H1 (cell line): ENCODE data around the gene LRBA. TPM values are rescaled to one million over a fixed set of nuclear protein-coding genes. Genes with fewer than 3 reads are reported as not detected.

Experiments
- CTCF ChIA-PET: fragments of 300-600 bp; sonication (Branson Sonifier 250); formaldehyde crosslinking; loops from one replicate; lab custom pipeline; 2021; ENCODE audit not compliant: partially characterized antibody; lab: Charles Lee
- POLR2A ChIA-PET: fragments of 300-600 bp; sonication (Branson Sonifier 250); formaldehyde crosslinking; loops from one replicate; lab custom pipeline; 2021; ENCODE audit warnings: inconsistent platforms; ENCODE audit not compliant: partially characterized antibody; lab: Charles Lee
- DNase-seq, 2 experiments: peaks; one replicate each; pipeline versions ENCODE4 v3.0.0 to v3.0.0-alpha.2; 2010 to 2022; ENCODE audit warnings: low spot score in 2 of 2, low read depth in 1 of 2, mixed read lengths in 1 of 2
- FAIRE-seq: peaks from 2 replicates; lab custom pipeline; 2011; peaks lifted over from hg19 to GRCh38; lab: Jason Lieb, UNC
- H2AFZ ChIP-seq: 2 replicates; pipeline ENCODE4 v1.8.1; 2012; ENCODE audit warnings: low read length, inconsistent platforms
- H2AK5ac ChIP-seq: 2 replicates; pipeline ENCODE4 v1.6.1; 2013; ENCODE audit warnings: low read depth, low read length
- H2BK120ac ChIP-seq: replicated peaks from 2 replicates; pipeline ENCODE3; 2013; ENCODE audit warnings: low read depth, low read length, inconsistent platforms
- H2BK12ac ChIP-seq: 2 replicates; pipeline ENCODE4 v1.6.1; 2013; ENCODE audit warnings: low read depth, low read length
- H2BK15ac ChIP-seq: 2 replicates; pipeline ENCODE4 v1.6.1; 2013; ENCODE audit warnings: low read length
- H2BK20ac ChIP-seq: 2 replicates; pipeline ENCODE4 v1.6.1; 2013; ENCODE audit warnings: low read length
- H2BK5ac ChIP-seq: 2 replicates; pipeline ENCODE4 v1.6.1; 2013; ENCODE audit warnings: low read depth, low read length
- H3K14ac ChIP-seq: 2 replicates; pipeline ENCODE4 v1.6.1; 2013; ENCODE audit warnings: inconsistent platforms; ENCODE audit not compliant: insufficient read length
- H3K18ac ChIP-seq: 2 replicates; pipeline ENCODE4 v1.6.1; 2013; ENCODE audit warnings: low read length; ENCODE audit errors: extremely low read depth
- H3K23ac ChIP-seq: 2 replicates; pipeline ENCODE4 v1.6.1; 2013; ENCODE audit warnings: inconsistent platforms; ENCODE audit not compliant: insufficient read length
- H3K23me2 ChIP-seq: 2 replicates; pipeline ENCODE4 v1.6.1; 2013; ENCODE audit warnings: low read depth, low read length
- H3K27ac ChIP-seq: 2 replicates; pipeline ENCODE4 v1.6.1; 2011; ENCODE audit warnings: low read depth, low read length, inconsistent platforms
- H3K27me3 ChIP-seq, 4 experiments: replicated peaks in 1 of 4; 1 replicate in 1 of 4; 2 replicates in 3 of 4; pipeline versions ENCODE4 v1.6.1 to v1.8.1; 2011 to 2013; ENCODE audit warnings: low read length in 3 of 4, mild to moderate bottlenecking in 3 of 4, inconsistent platforms in 2 of 4, mixed read lengths in 2 of 4, moderate library complexity in 1 of 4; ENCODE audit not compliant: control insufficient read depth in 3 of 4, insufficient read depth in 3 of 4; ENCODE audit errors: extremely low read depth in 1 of 4
- H3K36me3 ChIP-seq, 4 experiments: 2 replicates each; pipeline versions ENCODE4 v1.6.1 to v1.8.1; 2011 to 2013; ENCODE audit warnings: mild to moderate bottlenecking in 4 of 4, low read length in 3 of 4, moderate library complexity in 2 of 4, control low read depth in 1 of 4, inconsistent platforms in 1 of 4; ENCODE audit not compliant: insufficient read depth in 4 of 4, control insufficient read depth in 2 of 4
- H3K4ac ChIP-seq: replicated peaks from 2 replicates; pipeline ENCODE3; 2013; ENCODE audit warnings: low read length, low read depth, mixed read lengths, inconsistent platforms; ENCODE audit not compliant: insufficient read length
- H3K4me1 ChIP-seq, 4 experiments: replicated peaks in 1 of 4; 1 replicate in 1 of 4; 2 replicates in 3 of 4; pipeline versions ENCODE4 v1.6.1 to v1.8.1; 2011 to 2013; ENCODE audit warnings: low read length in 3 of 4, inconsistent platforms in 2 of 4, mixed read lengths in 1 of 4; ENCODE audit not compliant: insufficient read depth in 4 of 4, control insufficient read depth in 3 of 4
- H3K4me2 ChIP-seq, 2 experiments: 2 replicates each; pipeline versions ENCODE4 v1.6.1 to v1.8.1; 2011 to 2013; ENCODE audit warnings: low read depth in 2 of 2, low read length in 2 of 2, control low read depth in 1 of 2, inconsistent platforms in 1 of 2, mild to moderate bottlenecking in 1 of 2; ENCODE audit not compliant: insufficient read depth in 1 of 2
- H3K4me3 ChIP-seq, 4 experiments: fragments of 200-600, 300-600 bp in 1 of 4; sonication (generic), shearing (Covaris generic), sonication (Bioruptor Twin) in 1 of 4; 2 replicates each; pipeline versions ENCODE4 v1.5.1 to v1.8.1; 2011 to 2016; ENCODE audit warnings: low read length in 4 of 4, low read depth in 3 of 4, control low read depth in 2 of 4, inconsistent platforms in 2 of 4, mild to moderate bottlenecking in 2 of 4, mixed read lengths in 1 of 4, moderate library complexity in 1 of 4; ENCODE audit not compliant: insufficient read depth in 2 of 4; ENCODE audit errors: extremely low read depth in 1 of 4
- H3K56ac ChIP-seq: replicated peaks from 2 replicates; pipeline ENCODE3; 2013; ENCODE audit warnings: low read depth, mild to moderate bottlenecking, mixed read lengths, low read length, inconsistent platforms; ENCODE audit not compliant: insufficient read length
- H3K79me1 ChIP-seq: 2 replicates; pipeline ENCODE4 v1.6.1; 2013; ENCODE audit warnings: low read depth, low read length, control low read depth
- H3K79me2 ChIP-seq, 2 experiments: 2 replicates each; pipeline versions ENCODE4 v1.6.1 to v1.8.1; 2012 to 2013; ENCODE audit warnings: low read length in 2 of 2, mild to moderate bottlenecking in 2 of 2, inconsistent platforms in 1 of 2; ENCODE audit not compliant: insufficient read depth in 2 of 2, control insufficient read depth in 1 of 2
- H3K9ac ChIP-seq, 4 experiments: replicated peaks in 1 of 4; 1 replicate in 1 of 4; 2 replicates in 3 of 4; pipeline versions ENCODE4 v1.6.1 to v1.8.1; 2011 to 2013; ENCODE audit warnings: low read depth in 3 of 4, low read length in 3 of 4, control low read depth in 2 of 4, mild to moderate bottlenecking in 2 of 4, moderate library complexity in 2 of 4, inconsistent platforms in 1 of 4; ENCODE audit errors: extremely low read depth in 1 of 4
- H3K9me3 ChIP-seq, 2 experiments: 2 replicates each; pipeline versions ENCODE4 v1.6.1 to v1.8.1; 2012 to 2013; ENCODE audit warnings: mild to moderate bottlenecking in 2 of 2, moderate library complexity in 2 of 2, control low read depth in 1 of 2, inconsistent platforms in 1 of 2, low read depth in 1 of 2, low read length in 1 of 2, mixed read lengths in 1 of 2; ENCODE audit not compliant: insufficient read depth in 2 of 2
- H4K20me1 ChIP-seq, 2 experiments: replicated peaks in 1 of 2; 2 replicates each; pipeline versions ENCODE3 to v1.8.1; 2011 to 2013; ENCODE audit warnings: inconsistent platforms in 2 of 2, low read length in 2 of 2, mild to moderate bottlenecking in 1 of 2; ENCODE audit not compliant: insufficient read depth in 2 of 2, control insufficient read depth in 1 of 2
- H4K5ac ChIP-seq: 2 replicates; pipeline ENCODE4 v1.6.1; 2013; ENCODE audit warnings: low read length, low read depth, mixed read lengths, inconsistent platforms; ENCODE audit not compliant: insufficient read length
- H4K8ac ChIP-seq: 2 replicates; pipeline ENCODE4 v1.8.0; 2013; ENCODE audit warnings: mild to moderate bottlenecking, moderate library complexity, low read length, inconsistent platforms; ENCODE audit not compliant: insufficient read depth; ENCODE audit errors: extremely low read depth
- H4K91ac ChIP-seq: replicated peaks from 2 replicates; pipeline ENCODE3; 2013; ENCODE audit warnings: low read length, mixed read lengths, inconsistent platforms; ENCODE audit not compliant: insufficient read length
- BACH1 ChIP-seq: IDR thresholded peaks from 2 replicates; pipeline ENCODE4 v1.6.1; 2012; ENCODE audit warnings: low read length, improper control_type of control experiment
- CEBPB ChIP-seq: IDR thresholded peaks from 2 replicates; pipeline ENCODE4 v1.6.1; 2012; ENCODE audit warnings: low read depth, low read length
- EGR1 ChIP-seq: IDR thresholded peaks from 2 replicates; pipeline ENCODE4 v1.6.1; 2011; ENCODE audit warnings: low read depth, low read length, borderline replicate concordance
- JUN ChIP-seq: IDR thresholded peaks from 2 replicates; pipeline ENCODE4 v1.6.1; 2011; ENCODE audit warnings: low read depth, mild to moderate bottlenecking, improper control_type of control experiment, low read length
- JUND ChIP-seq: IDR thresholded peaks from 2 replicates; pipeline ENCODE4 v1.6.1; 2011; ENCODE audit warnings: mild to moderate bottlenecking, improper control_type of control experiment, low read length
- KDM4A ChIP-seq: IDR thresholded peaks from one replicate; pipeline ENCODE4 v1.7.1; 2012; ENCODE audit warnings: low read depth, mild to moderate bottlenecking, moderate library complexity, low read length, inconsistent platforms; ENCODE audit not compliant: severe bottlenecking
- NRF1 ChIP-seq: IDR thresholded peaks from 2 replicates; pipeline ENCODE4 v1.6.1; 2011; ENCODE audit warnings: mild to moderate bottlenecking, low read depth, low read length, improper control_type of control experiment
- RAD21 ChIP-seq, 2 experiments: IDR thresholded peaks in 1 of 2; conservative IDR thresholded peaks in 1 of 2; 2 replicates each; pipeline ENCODE4 v1.6.1; 2011; ENCODE audit warnings: low read depth in 2 of 2, low read length in 2 of 2, improper control_type of control experiment in 1 of 2, inconsistent platforms in 1 of 2, mild to moderate bottlenecking in 1 of 2, moderate library complexity in 1 of 2
- SIRT6 ChIP-seq: IDR thresholded peaks from one replicate; pipeline ENCODE4 v1.7.1; 2012; ENCODE audit warnings: low read length, inconsistent platforms
- TAF1 ChIP-seq: IDR thresholded peaks from 2 replicates; pipeline ENCODE4 v1.6.1; 2011; ENCODE audit warnings: mild to moderate bottlenecking, low read depth, low read length
- TCF12 ChIP-seq: IDR thresholded peaks from 2 replicates; pipeline ENCODE4 v1.6.1; 2011; ENCODE audit warnings: low read depth, mild to moderate bottlenecking, low read length
- WGBS, 2 experiments: shearing (Covaris generic) in 1 of 2; methylation state at CpG; one replicate each; pipeline versions ENCODE4 v1.1.6 to v1.1.7; 2013 to 2015; ENCODE audit warnings: low lambda C conversion rate in 2 of 2, mixed read lengths in 2 of 2, inconsistent platforms in 1 of 2, low coverage in 1 of 2, missing lambda C conversion rate in 1 of 2; ENCODE audit not compliant: insufficient replicate concordance in 2 of 2, insufficient coverage in 1 of 2, insufficient read length in 1 of 2; ENCODE audit errors: extremely low coverage in 1 of 2, missing lambda C conversion rate in 1 of 2; 5-methylcytosine and 5-hydroxymethylcytosine counted together
- polyA plus RNA-seq, 7 experiments: library from polyadenylated mRNA; depleted of rRNA in 3 of 7; stranded (reverse) in 5 of 7; unstranded in 2 of 7; fragments of >200 nt in 5 of 7; fragments of 200-250 nt in 2 of 7; gene quantifications; 1 replicate in 5 of 7; 2 replicates in 1 of 7; 4 replicates in 1 of 7; pipeline versions ENCODE4 v1.2.1 to v1.2.3, GENCODE V29; 2011 to 2013; ENCODE audit warnings: missing spikeins in 2 of 7, mixed read lengths in 2 of 7
- total RNA-seq: library from RNA; stranded (reverse); fragmentation: NEBNext Ultra II Directional; extraction: Animal tissue kit (Norgen Biotek cat#: 25700); gene quantifications from 2 replicates; pipeline ENCODE4 v1.2.1, GENCODE V29; 2021
- TF ChIP-seq, protein P1 (sequence below): IDR thresholded peaks from 2 replicates; pipeline ENCODE4 v1.6.1; 2011; ENCODE audit warnings: low read length, improper control_type of control experiment

Gene LRBA
- total and polyA plus RNA-seq, 2 of the 8 experiments (the other 6 are each of a cell fraction or from before 2014, with no cell fraction given): 54.6 to 83.2 TPM

DNA sequence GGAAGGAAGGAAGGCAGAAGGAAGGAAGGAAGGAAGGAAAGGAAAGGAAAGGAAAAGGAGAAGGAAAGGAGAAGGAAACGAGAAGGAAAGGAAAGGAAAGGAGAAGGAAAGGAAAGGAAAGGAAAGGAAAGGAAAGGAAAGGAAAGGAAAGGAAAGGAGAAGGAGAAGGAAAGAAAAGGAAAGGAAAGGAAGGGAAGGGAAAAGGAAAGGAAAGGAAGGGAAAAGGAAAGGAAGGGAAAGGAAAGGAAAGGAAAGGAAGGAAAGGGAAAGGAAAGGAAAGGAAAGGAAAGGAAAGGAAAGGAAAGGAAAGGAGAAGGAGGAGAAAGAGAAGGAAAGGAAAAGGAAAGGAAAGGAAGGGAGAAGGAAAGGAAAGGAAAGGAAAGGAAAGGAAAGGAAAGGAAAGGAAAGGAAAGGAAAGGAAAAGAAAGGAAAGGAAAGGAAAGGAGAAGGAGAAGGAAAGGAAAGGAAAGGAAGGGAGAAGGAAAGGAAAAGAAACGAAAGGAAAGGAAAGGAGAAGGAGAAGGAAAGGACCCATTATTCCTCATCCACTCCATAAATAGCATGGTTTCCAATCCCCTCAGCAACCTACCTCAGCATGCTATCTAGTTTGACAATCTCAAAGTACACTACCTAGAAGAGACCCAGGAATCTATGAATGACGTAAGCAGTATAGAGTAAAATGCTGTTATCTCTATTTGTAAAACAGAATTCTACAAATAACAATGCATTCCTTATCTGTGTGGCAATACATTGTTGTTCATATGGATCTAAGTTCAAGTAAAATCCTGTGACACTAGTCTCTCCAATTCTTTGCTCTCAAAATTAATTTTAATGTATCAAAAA, 209.7 kb downstream of the LRBA start:
- Histone ChIP-seq H2AFZ (no peak overlapping the region), H2BK5ac (no peak overlapping the region)
- TF ChIP-seq NRF1 (no peak), JUN (no peak), CEBPB (no peak), EGR1 (no peak), JUND (no peak), TAF1 (no peak), BACH1 (no peak), KDM4A (no peak), SIRT6 (no peak), RAD21 (IDR thresholded peaks at IDR 0.05 in 1 of 2, conservative IDR thresholded peaks at IDR 0.05 in 1 of 2; ENCODE audit: low read depth in 2 of 2, low read length in 2 of 2) (no peak), TCF12 (no peak)
- TF ChIP-seq, protein P1, sequence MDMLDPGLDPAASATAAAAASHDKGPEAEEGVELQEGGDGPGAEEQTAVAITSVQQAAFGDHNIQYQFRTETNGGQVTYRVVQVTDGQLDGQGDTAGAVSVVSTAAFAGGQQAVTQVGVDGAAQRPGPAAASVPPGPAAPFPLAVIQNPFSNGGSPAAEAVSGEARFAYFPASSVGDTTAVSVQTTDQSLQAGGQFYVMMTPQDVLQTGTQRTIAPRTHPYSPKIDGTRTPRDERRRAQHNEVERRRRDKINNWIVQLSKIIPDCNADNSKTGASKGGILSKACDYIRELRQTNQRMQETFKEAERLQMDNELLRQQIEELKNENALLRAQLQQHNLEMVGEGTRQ: no peak
- TF ChIP-seq, all 59 proteins: peak for 0
- Histone ChIP-seq H3K79me1 (no peaks in the 10 kb centered on the region), H3K36me3 (peaks cover 0 to 8% (median 0%) of the 10 kb centered on the region in 4 experiments; a peak in 2 of 8 replicates), H2BK120ac (no peak overlapping the region), H3K56ac (no peak overlapping the region), H4K91ac (no peak overlapping the region), H3K4me1 (no peaks in the 10 kb centered on the region), H2AK5ac (no peak overlapping the region), H2BK12ac (no peak overlapping the region), H3K27me3 (no peaks in the 10 kb centered on the region), H3K4me2 (no peak overlapping the region), H3K4me3 (no peak overlapping the region), H4K5ac (no peak overlapping the region), H4K8ac (no peak overlapping the region), H3K14ac (no peak overlapping the region), H2BK15ac (no peak overlapping the region), H4K20me1 (no peaks in the 10 kb centered on the region), H3K27ac (no peak overlapping the region), H2BK20ac (no peak overlapping the region), H3K18ac (no peak overlapping the region), H3K9ac (no peak overlapping the region), H3K79me2 (no peaks in the 10 kb centered on the region), H3K4ac (no peak overlapping the region), H3K23ac (no peak overlapping the region), H3K9me3 (no peaks in the 10 kb centered on the region), H3K23me2 (no peaks in the 10 kb centered on the region)
- CTCF ChIA-PET: no interaction called here
- POLR2A ChIA-PET: no interaction called here
- WGBS, 2 experiments: 85% methylated on average over 3 of the region's 3 CpGs; no CpG with 5 or more reads in 1 of the 2 experiments
- DNase-seq (no peak), FAIRE-seq (no peak)
